C4-2B (cell line): ENCODE results near the gene CCDC9.

Source experiments
- CTCF ChIP-seq: fragments of 450-650 bp; conservative IDR thresholded peaks from 2 replicates; pipeline ENCODE4 v1.5.1; 2017; ENCODE audit warnings: mild to moderate bottlenecking
- ZFX ChIP-seq: fragments of 450-650 bp; IDR thresholded peaks from 2 replicates; pipeline ENCODE4 v1.6.1; 2017

GRCh38 chr19:47274891-47275761 lies 18.8 kb downstream of the CCDC9 start:
- TF ChIP-seq CTCF (no peak), ZFX (no peak)
